ENCODE results near the gene LRRC37B. TPM values are rescaled to one million over a fixed set of nuclear protein-coding genes. Genes with fewer than 3 reads are reported as not detected.

LRRC37B gene
- total and polyA plus RNA-seq, 2 of the 13 experiments (the other 11 are each of a cell fraction or from before 2014, with no cell fraction given), result 8.7 to 8.8 TPM

- TF ChIP-seq SP1 (IDR thresholded peaks at IDR 0.05) (no peak), SP1 (CRISPR knock-in tag; IDR thresholded peaks at IDR 0.05) (no peak), KMT2B (CRISPR knock-in tag; IDR thresholded peaks at IDR 0.05) (no peak), MIER2 (CRISPR knock-in tag; IDR thresholded peaks at IDR 0.05) (no peak)
- Histone ChIP-seq H3K4me1 (ENCODE audit: insufficient read depth, low read length) (no peaks in the 10 kb centered on the region), H2AFZ (ENCODE audit: low read length) (no peak overlapping the region), H4K20me1 (ENCODE audit: insufficient read depth, low read length) (no peaks in the 10 kb centered on the region), H3K9me3 (ENCODE audit: low read length) (no peaks in the 10 kb centered on the region), H3K4me2 (ENCODE audit: low read depth, low read length) (no peak overlapping the region), H3K4me3 (replicated peaks in 1 of 3; ENCODE audit: insufficient read depth in 1 of 3, low read depth in 2 of 3, low read length in 3 of 3) (no peak overlapping the region), H3K9ac (ENCODE audit: insufficient read depth, low read depth, low read length) (no peak overlapping the region), H3K27ac (ENCODE audit: extremely low read length, insufficient read depth, low read length) (no peak overlapping the region), H3K79me2 (ENCODE audit: insufficient read depth, low read length) (no peaks in the 10 kb centered on the region), H3K27me3 (ENCODE audit: control insufficient read depth in 1 of 2, insufficient read depth in 2 of 2, low read length in 2 of 2) (no peaks in the 10 kb centered on the region), H3K36me3 (replicated peaks in 1 of 2; ENCODE audit: control insufficient read depth in 1 of 2, insufficient read depth in 2 of 2, low read length in 2 of 2) (peaks cover 7 to 63% of the 10 kb centered on the region in 2 experiments)
- DNase-seq (ENCODE audit: low spot score) (no peak), ATAC-seq (no peak), FAIRE-seq (no peak)
- BruUV-seq (replicated peaks), result no TSS peak
- ChIA-PET CTCF (ENCODE audit: low intra/inter-chr PET ratio, low total read pairs) (no interaction called here), POLR2A (no interaction called here)
- intact Hi-C loops (cut with micrococcal nuclease; ENCODE audit: unreplicated experiment), result no loop called here
- in situ Hi-C loops (cut with HindIII; ENCODE audit: extremely low pct_ligation_motif_present, low pct_unique_long_range_greater_than_20kb), result no loop called here
- WGBS (ENCODE audit: low lambda C conversion rate), result 93% methylated on average over 6 of the region's 6 CpGs
Measured at GRCh38 chr17:31997005-31997404, 10.2 kb upstream of the LRRC37B start.

GRCh38 chr17:32007463-32008298, 498 bp downstream of the LRRC37B start:
- POLR2A ChIA-PET, result interaction anchor here (0.9 kb wide), 1 partner anchor 9 kb away, joined by 3 read pairs; no protein-coding TSS in a partner anchor
- peak overlapping the region; percentile 23 for H3K27ac ChIP-seq (ENCODE audit: extremely low read length, insufficient read depth, low read length)
- no peaks in the 10 kb centered on the region for H4K20me1 ChIP-seq (ENCODE audit: insufficient read depth, low read length)
- H3K4me3 ChIP-seq (replicated peaks in 1 of 3; ENCODE audit: insufficient read depth in 1 of 3, low read depth in 2 of 3, low read length in 3 of 3), result peak overlapping the region; percentile 88 to 100 (median 98)
- peak overlapping the region; percentile 64 for H3K9ac ChIP-seq (ENCODE audit: insufficient read depth, low read depth, low read length)
- peaks cover 27% of the 10 kb centered on the region for H3K79me2 ChIP-seq (ENCODE audit: insufficient read depth, low read length)
- H3K27me3 ChIP-seq (ENCODE audit: control insufficient read depth in 1 of 2, insufficient read depth in 2 of 2, low read length in 2 of 2), result no peaks in the 10 kb centered on the region; a peak in 1 of 5 replicates
- DNase-seq (ENCODE audit: low spot score), result no peak
- ATAC-seq, result peak; percentile 84
- no TSS peak for BruUV-seq (replicated peaks)
- no peak for FAIRE-seq
- under 1% methylated on average over 20 of the region's 80 CpGs for WGBS (ENCODE audit: low lambda C conversion rate)
- intact Hi-C loops (cut with micrococcal nuclease; ENCODE audit: unreplicated experiment) (no loop called here), in situ Hi-C loops (cut with HindIII; ENCODE audit: extremely low pct_ligation_motif_present, low pct_unique_long_range_greater_than_20kb) (no loop called here)
- peak overlapping the region; percentile 63 for H2AFZ ChIP-seq (ENCODE audit: low read length)
- no peaks in the 10 kb centered on the region for H3K9me3 ChIP-seq (ENCODE audit: low read length)
- H3K4me2 ChIP-seq (ENCODE audit: low read depth, low read length), result peak overlapping the region; percentile 98
- CTCF ChIA-PET (ENCODE audit: low intra/inter-chr PET ratio, low total read pairs), result no interaction called here
- no peaks in the 10 kb centered on the region for H3K36me3 ChIP-seq (replicated peaks in 1 of 2; ENCODE audit: control insufficient read depth in 1 of 2, insufficient read depth in 2 of 2, low read length in 2 of 2)
- peaks cover 22% of the 10 kb centered on the region for H3K4me1 ChIP-seq (ENCODE audit: insufficient read depth, low read length)
- TF ChIP-seq ZBTB40 (IDR thresholded peaks at IDR 0.05), result no peak
- TF ChIP-seq ZBTB40 (CRISPR knock-in tag; IDR thresholded peaks at IDR 0.05), result no peak
- no peak for TF ChIP-seq CREM (IDR thresholded peaks at IDR 0.05)
- TF ChIP-seq CREM (CRISPR knock-in tag; IDR thresholded peaks at IDR 0.05), result no peak
- peak; percentile 24; the same call in 1 of the 2 replicates for TF ChIP-seq ZNF768 (CRISPR knock-in tag; IDR thresholded peaks at IDR 0.05)

Data from HepG2 (cell line).